Hepatocyte (in vitro differentiated cells): Measurements from ENCODE around the gene SFT2D1. TPM values are rescaled to one million over a fixed set of nuclear protein-coding genes. Genes with fewer than 3 reads are reported as not detected.

ENCODE experiments used
- DNase-seq: peaks from one replicate; pipeline ENCODE4 v3.0.0-alpha.2; 2016; ENCODE audit warnings: low spot score
- H2AFZ ChIP-seq: fragments of 200-600 bp; sonication (generic); 2 replicates; pipeline ENCODE4 v1.6.0; 2016; ENCODE audit warnings: antibody characterized with exemption, mild to moderate bottlenecking
- H3K27ac ChIP-seq: fragments of 200-600 bp; sonication (generic); 2 replicates; pipeline ENCODE4 v1.5.1; 2016; ENCODE audit warnings: mild to moderate bottlenecking
- H3K27me3 ChIP-seq: fragments of 200-600 bp; sonication (generic); 2 replicates; pipeline ENCODE4 v1.6.1; 2016
- H3K36me3 ChIP-seq: fragments of 200-600 bp; sonication (generic); replicated peaks from 2 replicates; pipeline ENCODE4 v1.5.1; 2016; ENCODE audit warnings: low read depth; ENCODE audit not compliant: insufficient read depth
- H3K4me1 ChIP-seq: fragments of 200-600 bp; sonication (generic); 2 replicates; pipeline ENCODE4 v1.5.1; 2016; ENCODE audit warnings: mild to moderate bottlenecking, moderate library complexity; ENCODE audit not compliant: insufficient read depth
- H3K4me2 ChIP-seq: fragments of 200-600 bp; sonication (generic); 2 replicates; pipeline ENCODE4 v1.6.0; 2016
- H3K4me3 ChIP-seq: fragments of 200-600 bp; sonication (generic); 2 replicates; pipeline ENCODE4 v1.5.1; 2016; ENCODE audit warnings: mild to moderate bottlenecking
- H3K79me2 ChIP-seq: fragments of 200-600 bp; sonication (generic); 2 replicates; pipeline ENCODE4 v1.6.0; 2017; ENCODE audit warnings: mild to moderate bottlenecking
- H3K9me2 ChIP-seq: fragments of 200-600 bp; sonication (generic); replicated peaks from 2 replicates; pipeline ENCODE4 v1.6.0; 2017; ENCODE audit warnings: mild to moderate bottlenecking; ENCODE audit not compliant: insufficient read depth
- H3K9me3 ChIP-seq: fragments of 200-600 bp; sonication (generic); 2 replicates; pipeline ENCODE4 v1.5.1; 2016; ENCODE audit warnings: low read depth, mild to moderate bottlenecking
- H4K20me1 ChIP-seq: fragments of 200-600 bp; sonication (generic); 2 replicates; pipeline ENCODE4 v1.6.0; 2016; ENCODE audit warnings: mild to moderate bottlenecking; ENCODE audit not compliant: insufficient read depth, poor library complexity, severe bottlenecking
- CTCF ChIP-seq: fragments of 200-600 bp; sonication (generic); IDR thresholded peaks from 2 replicates; pipeline ENCODE4 v1.5.1; 2016; ENCODE audit warnings: antibody characterized with exemption, mild to moderate bottlenecking; ENCODE audit not compliant: poor library complexity
- EZH2 ChIP-seq: fragments of 200-600 bp; sonication (generic); IDR thresholded peaks from 2 replicates; pipeline ENCODE4 v1.6.1; 2016; ENCODE audit warnings: antibody characterized with exemption, mild to moderate bottlenecking, borderline replicate concordance
- EZH2phosphoT487 ChIP-seq: fragments of 200-600 bp; sonication (generic); IDR thresholded peaks from one replicate; pipeline ENCODE4 v1.6.1; 2018; ENCODE audit warnings: antibody characterized with exemption, mild to moderate bottlenecking, low read depth, moderate library complexity; ENCODE audit not compliant: unreplicated experiment, severe bottlenecking
- WGBS: methylation state at CpG from one replicate; pipeline ENCODE4 v1.1.6; 2016; ENCODE audit warnings: low lambda C conversion rate; ENCODE audit errors: missing lambda C conversion rate; 5-methylcytosine and 5-hydroxymethylcytosine counted together
- polyA plus RNA-seq: library from polyadenylated mRNA; unstranded; fragments of >200 nt; fragmentation: Nextera tagmentation; extraction: Ambion mirVana; gene quantifications from 2 replicates; pipeline ENCODE4 v1.2.1, GENCODE V29; 2016
- total RNA-seq: library from RNA; depleted of rRNA; stranded (reverse); fragments of >200 nt; gene quantifications from 2 replicates; pipeline ENCODE4 v1.2.3, GENCODE V29; 2014

Gene SFT2D1
- total and polyA plus RNA-seq, 2 experiments from 2014 or later = 51.6 to 83.0 TPM

- no peak overlapping the region for H3K27ac ChIP-seq
- no peaks in the 10 kb centered on the region for H4K20me1 ChIP-seq
- H3K27me3 ChIP-seq = no peaks in the 10 kb centered on the region
- DNase-seq = no peak
- no peaks in the 10 kb centered on the region for H3K4me1 ChIP-seq
- H3K4me2 ChIP-seq = no peak overlapping the region
- H3K36me3 ChIP-seq = no peaks in the 10 kb centered on the region
- H3K9me2 ChIP-seq = no peaks in the 10 kb centered on the region
- peaks cover 10% of the 10 kb centered on the region for H3K79me2 ChIP-seq
- H3K4me3 ChIP-seq = no peak overlapping the region
- H2AFZ ChIP-seq = no peak overlapping the region
- 89% methylated on average over 5 of the region's 5 CpGs for WGBS
- no peak for TF ChIP-seq EZH2
- no peak for TF ChIP-seq CTCF
- no peaks in the 10 kb centered on the region for H3K9me3 ChIP-seq
These were observed 18.9 kb downstream of the SFT2D1 start for GRCh38 chr6:166323395-166323794.

GRCh38 chr6:166318649-166319600, 23.4 kb downstream of the SFT2D1 start:
- Histone ChIP-seq H3K79me2 (no peaks in the 10 kb centered on the region), H3K4me2 (no peak overlapping the region), H3K4me1 (peaks cover 6% of the 10 kb centered on the region), H2AFZ (no peak overlapping the region), H3K9me2 (no peaks in the 10 kb centered on the region), H3K27me3 (no peaks in the 10 kb centered on the region), H3K36me3 (no peaks in the 10 kb centered on the region), H3K27ac (no peak overlapping the region), H3K4me3 (no peak overlapping the region), H3K9me3 (no peaks in the 10 kb centered on the region), H4K20me1 (no peaks in the 10 kb centered on the region)
- 95% methylated on average over 18 of the region's 18 CpGs for WGBS
- TF ChIP-seq EZH2phosphoT487 = no peak
- no peak for TF ChIP-seq CTCF
- TF ChIP-seq EZH2 = no peak
- no peak for DNase-seq

GRCh38 chr6:166318227-166318626, 24.1 kb downstream of the SFT2D1 start:
- Histone ChIP-seq H2AFZ (no peak overlapping the region), H4K20me1 (no peaks in the 10 kb centered on the region), H3K9me2 (no peaks in the 10 kb centered on the region), H3K9me3 (no peaks in the 10 kb centered on the region), H3K79me2 (no peaks in the 10 kb centered on the region), H3K4me1 (peaks cover 6% of the 10 kb centered on the region), H3K27ac (no peak overlapping the region), H3K27me3 (no peaks in the 10 kb centered on the region), H3K4me3 (no peak overlapping the region), H3K4me2 (no peak overlapping the region), H3K36me3 (no peaks in the 10 kb centered on the region)
- 95% methylated on average over 14 of the region's 14 CpGs for WGBS
- no peak for TF ChIP-seq EZH2phosphoT487
- no peak for TF ChIP-seq EZH2
- TF ChIP-seq CTCF = no peak
- DNase-seq = no peak
